ENCODE measurements around the gene LYZ. TPM values are rescaled to one million over a fixed set of nuclear protein-coding genes. Genes with fewer than 3 reads are reported as not detected.

Gene LYZ
- total RNA-seq, 1 experiment from 2014 or later = not detected

GRCh38 chr12:69392179-69392928 lies 44.2 kb downstream of the LYZ start:
- H2BK12ac ChIP-seq (ENCODE audit: insufficient read length, low read depth, low read length) = no peak overlapping the region
- Mint-ChIP-seq H3K36me3 (ENCODE audit: insufficient read depth in 1 of 3, low read depth in 3 of 3) (peaks cover 4 to 28% (median 23%) of the 10 kb centered on the region in 3 experiments; a peak in 6 of 7 replicates), H3K27me3 (ENCODE audit: low read depth) (no peaks in the 10 kb centered on the region), H3K9me3 (peaks cover 0 to 1% of the 10 kb centered on the region in 2 experiments; a peak in 2 of 5 replicates), H3K4me3 (no peak overlapping the region), H3K27ac (no peak overlapping the region), H3K4me1 (no peaks in the 10 kb centered on the region)
- no peak overlapping the region for H3K56ac ChIP-seq (ENCODE audit: insufficient read length, low read depth, low read length)
- no peaks in the 10 kb centered on the region for H3K9me3 ChIP-seq (ENCODE audit: control insufficient read depth, low read depth, low read length)
- no peak overlapping the region for H2AFZ ChIP-seq (ENCODE audit: low read length)
- DNase-seq = no peak
- no peak overlapping the region for H2BK20ac ChIP-seq (ENCODE audit: low read depth, low read length, poor library complexity, severe bottlenecking)
- no peak overlapping the region for H3T11ph ChIP-seq (ENCODE audit: low read length)
- H2BK120ac ChIP-seq (ENCODE audit: low read depth, low read length, poor library complexity, severe bottlenecking) = no peak overlapping the region
- H3K23me2 ChIP-seq (ENCODE audit: insufficient read length, low read depth, low read length, poor library complexity, severe bottlenecking) = no peaks in the 10 kb centered on the region
- no peaks in the 10 kb centered on the region for H3K4me1 ChIP-seq (ENCODE audit: insufficient read depth, low read length)
- no peak overlapping the region for H3K18ac ChIP-seq (ENCODE audit: insufficient read length, low read depth, low read length)
- H3K14ac ChIP-seq (ENCODE audit: insufficient read depth, low read length) = no peak overlapping the region
- no peak overlapping the region for H4K8ac ChIP-seq (replicated peaks; ENCODE audit: insufficient read length, low read depth, low read length)
- no peak overlapping the region for H4K5ac ChIP-seq (ENCODE audit: insufficient read length, low read depth, low read length)
- no peak for TF ChIP-seq CTCF (conservative IDR thresholded peaks at IDR 0.05)
- no peak overlapping the region for H2AK5ac ChIP-seq (ENCODE audit: insufficient read length, low read length)
- no peak overlapping the region for H3K9ac ChIP-seq (ENCODE audit: extremely low read depth, insufficient read length, low read length)
- H3K4me2 ChIP-seq (ENCODE audit: insufficient read depth, insufficient read length, low read length) = no peak overlapping the region
- no peaks in the 10 kb centered on the region for H3K27me3 ChIP-seq (ENCODE audit: insufficient read depth, low read length)
- no peaks in the 10 kb centered on the region for H3K79me1 ChIP-seq (ENCODE audit: insufficient read depth, low read depth, low read length, poor library complexity, severe bottlenecking)
- WGBS (ENCODE audit: extremely low coverage, insufficient read length, low lambda C conversion rate) = no CpG with 5 or more reads among the region's 1 CpG
- H2BK15ac ChIP-seq (ENCODE audit: low read depth, low read length) = no peak overlapping the region
- no peak overlapping the region for H4K91ac ChIP-seq (ENCODE audit: insufficient read length, low read depth, low read length)
- no peaks in the 10 kb centered on the region for H4K20me1 ChIP-seq (ENCODE audit: control insufficient read depth, insufficient read depth, insufficient read length)
- H3K4ac ChIP-seq (ENCODE audit: low read depth, low read length) = no peak overlapping the region
- no peak overlapping the region for H3K27ac ChIP-seq (ENCODE audit: insufficient read length, low read depth, low read length)
- no peaks in the 10 kb centered on the region for H3K79me2 ChIP-seq (ENCODE audit: insufficient read depth, low read length)
- H2BK5ac ChIP-seq (ENCODE audit: insufficient read length, low read length) = no peak overlapping the region
- H3K23ac ChIP-seq (ENCODE audit: insufficient read length, low read depth, low read length) = no peak overlapping the region
